ENCODE results near the gene RNF213. TPM values are rescaled to one million over a fixed set of nuclear protein-coding genes. Genes with fewer than 3 reads are reported as not detected.

The RNF213 gene
- total and polyA plus RNA-seq, 4 donors: 18.2 to 104 (median 33.5) TPM

DNA sequence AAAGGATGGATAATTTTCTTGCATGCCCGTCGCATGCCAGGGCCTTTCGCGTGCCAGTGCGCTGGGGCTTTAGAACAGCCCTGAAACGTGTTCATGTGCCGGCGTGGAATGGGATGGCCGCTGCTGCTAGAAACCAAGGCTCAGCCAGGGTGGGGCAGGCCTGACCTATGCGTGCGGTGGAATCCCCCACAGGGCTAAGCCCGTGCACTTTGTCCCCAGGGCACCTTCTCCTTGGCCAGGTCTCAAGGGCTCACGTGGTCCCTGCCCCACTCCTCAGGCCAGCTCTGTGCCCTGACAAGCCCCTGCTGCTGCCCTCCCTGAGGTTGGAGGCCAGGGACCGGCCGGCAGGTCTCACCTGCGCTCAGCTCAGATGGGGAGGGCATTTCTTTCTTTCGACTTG lies 13.1 kb upstream of the RNF213 start:
- Histone ChIP-seq H3K4me1 (ENCODE audit: control insufficient read depth in 4 of 4, insufficient read depth in 4 of 4, low read length in 3 of 4) (no peaks in the 10 kb centered on the region), H3K27me3 (ENCODE audit: control insufficient read depth in 4 of 4, insufficient read depth in 4 of 4, low read length in 3 of 4) (no peaks in the 10 kb centered on the region), H3K9me3 (ENCODE audit: control insufficient read depth in 4 of 4, low read length in 3 of 4) (no peaks in the 10 kb centered on the region), H3K36me3 (ENCODE audit: control insufficient read depth in 4 of 4, insufficient read depth in 3 of 4, low read depth in 1 of 4, low read length in 3 of 4) (peaks cover 0 to 21% (median 1%) of the 10 kb centered on the region in 4 donors), H3K27ac (ENCODE audit: low read depth in 1 of 2, low read length in 2 of 2) (no peak overlapping the region), H3K4me3 (ENCODE audit: low read depth in 1 of 3, low read length in 3 of 3) (no peak overlapping the region), H3K9ac (ENCODE audit: low read depth in 1 of 2, low read length in 2 of 2) (no peak overlapping the region)
- TF ChIP-seq TAF1 (conservative IDR thresholded peaks at IDR 0.05) (no peak), RXRA (IDR thresholded peaks at IDR 0.05) (no peak), SP1 (IDR thresholded peaks at IDR 0.05) (no peak), HNF4A (conservative IDR thresholded peaks at IDR 0.05) (no peak), FOXA1 (IDR thresholded peaks at IDR 0.05) (no peak)
- 97% methylated on average over 17 of the region's 17 CpGs for WGBS
- DNase-seq (ENCODE audit: low spot score): no peak

DNA sequence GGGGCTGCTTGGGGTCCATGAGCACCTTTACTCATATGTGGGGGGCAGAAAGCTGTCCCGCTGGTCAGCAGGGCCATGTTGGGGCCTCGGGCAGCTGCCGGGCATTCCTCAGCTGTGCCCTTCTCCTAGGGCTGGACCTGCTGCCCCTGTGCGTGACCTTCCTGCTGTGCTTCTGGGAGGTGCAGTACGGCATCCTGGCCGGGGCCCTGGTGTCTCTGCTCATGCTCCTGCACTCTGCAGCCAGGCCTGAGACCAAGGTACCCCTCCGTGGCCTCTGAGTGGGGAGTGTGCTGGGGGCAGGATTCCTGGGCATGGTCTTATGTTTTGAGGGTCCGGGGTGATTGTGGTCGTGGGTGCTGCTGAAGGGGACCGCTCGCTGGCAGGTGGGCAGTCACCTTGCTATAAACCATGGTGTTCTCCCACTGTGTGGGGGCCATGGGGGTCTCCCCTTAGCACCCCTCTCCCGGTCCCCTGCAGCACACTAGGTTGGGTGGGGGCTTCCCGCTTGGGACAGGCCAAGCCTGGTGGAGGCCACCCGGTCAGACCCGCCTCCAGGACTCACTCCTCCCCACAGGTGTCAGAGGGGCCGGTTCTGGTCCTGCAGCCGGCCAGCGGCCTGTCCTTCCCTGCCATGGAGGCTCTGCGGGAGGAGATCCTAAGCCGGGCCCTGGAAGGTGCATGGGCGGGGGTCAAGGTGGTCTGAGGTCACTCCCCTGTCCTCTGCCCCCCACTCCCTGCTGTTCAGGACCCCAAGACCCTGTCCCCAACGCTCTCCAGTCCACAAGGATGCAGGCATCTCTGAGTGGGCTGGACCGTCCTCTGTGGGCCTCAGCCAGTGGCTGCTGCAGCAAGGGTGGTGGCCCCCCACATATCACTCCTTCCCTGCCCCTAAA lies 12.4 kb upstream of the RNF213 start:
- no peak for TF ChIP-seq HNF4G (IDR thresholded peaks at IDR 0.05)
- TF ChIP-seq RAD21 (IDR thresholded peaks at IDR 0.05): no peak
- TF ChIP-seq, protein P1, sequence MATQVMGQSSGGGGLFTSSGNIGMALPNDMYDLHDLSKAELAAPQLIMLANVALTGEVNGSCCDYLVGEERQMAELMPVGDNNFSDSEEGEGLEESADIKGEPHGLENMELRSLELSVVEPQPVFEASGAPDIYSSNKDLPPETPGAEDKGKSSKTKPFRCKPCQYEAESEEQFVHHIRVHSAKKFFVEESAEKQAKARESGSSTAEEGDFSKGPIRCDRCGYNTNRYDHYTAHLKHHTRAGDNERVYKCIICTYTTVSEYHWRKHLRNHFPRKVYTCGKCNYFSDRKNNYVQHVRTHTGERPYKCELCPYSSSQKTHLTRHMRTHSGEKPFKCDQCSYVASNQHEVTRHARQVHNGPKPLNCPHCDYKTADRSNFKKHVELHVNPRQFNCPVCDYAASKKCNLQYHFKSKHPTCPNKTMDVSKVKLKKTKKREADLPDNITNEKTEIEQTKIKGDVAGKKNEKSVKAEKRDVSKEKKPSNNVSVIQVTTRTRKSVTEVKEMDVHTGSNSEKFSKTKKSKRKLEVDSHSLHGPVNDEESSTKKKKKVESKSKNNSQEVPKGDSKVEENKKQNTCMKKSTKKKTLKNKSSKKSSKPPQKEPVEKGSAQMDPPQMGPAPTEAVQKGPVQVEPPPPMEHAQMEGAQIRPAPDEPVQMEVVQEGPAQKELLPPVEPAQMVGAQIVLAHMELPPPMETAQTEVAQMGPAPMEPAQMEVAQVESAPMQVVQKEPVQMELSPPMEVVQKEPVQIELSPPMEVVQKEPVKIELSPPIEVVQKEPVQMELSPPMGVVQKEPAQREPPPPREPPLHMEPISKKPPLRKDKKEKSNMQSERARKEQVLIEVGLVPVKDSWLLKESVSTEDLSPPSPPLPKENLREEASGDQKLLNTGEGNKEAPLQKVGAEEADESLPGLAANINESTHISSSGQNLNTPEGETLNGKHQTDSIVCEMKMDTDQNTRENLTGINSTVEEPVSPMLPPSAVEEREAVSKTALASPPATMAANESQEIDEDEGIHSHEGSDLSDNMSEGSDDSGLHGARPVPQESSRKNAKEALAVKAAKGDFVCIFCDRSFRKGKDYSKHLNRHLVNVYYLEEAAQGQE (IDR thresholded peaks at IDR 0.05): no peak
- TF ChIP-seq GABPA (IDR thresholded peaks at IDR 0.05 in 1 of 2, conservative IDR thresholded peaks at IDR 0.05 in 1 of 2): no peak
- TF ChIP-seq, protein P2, sequence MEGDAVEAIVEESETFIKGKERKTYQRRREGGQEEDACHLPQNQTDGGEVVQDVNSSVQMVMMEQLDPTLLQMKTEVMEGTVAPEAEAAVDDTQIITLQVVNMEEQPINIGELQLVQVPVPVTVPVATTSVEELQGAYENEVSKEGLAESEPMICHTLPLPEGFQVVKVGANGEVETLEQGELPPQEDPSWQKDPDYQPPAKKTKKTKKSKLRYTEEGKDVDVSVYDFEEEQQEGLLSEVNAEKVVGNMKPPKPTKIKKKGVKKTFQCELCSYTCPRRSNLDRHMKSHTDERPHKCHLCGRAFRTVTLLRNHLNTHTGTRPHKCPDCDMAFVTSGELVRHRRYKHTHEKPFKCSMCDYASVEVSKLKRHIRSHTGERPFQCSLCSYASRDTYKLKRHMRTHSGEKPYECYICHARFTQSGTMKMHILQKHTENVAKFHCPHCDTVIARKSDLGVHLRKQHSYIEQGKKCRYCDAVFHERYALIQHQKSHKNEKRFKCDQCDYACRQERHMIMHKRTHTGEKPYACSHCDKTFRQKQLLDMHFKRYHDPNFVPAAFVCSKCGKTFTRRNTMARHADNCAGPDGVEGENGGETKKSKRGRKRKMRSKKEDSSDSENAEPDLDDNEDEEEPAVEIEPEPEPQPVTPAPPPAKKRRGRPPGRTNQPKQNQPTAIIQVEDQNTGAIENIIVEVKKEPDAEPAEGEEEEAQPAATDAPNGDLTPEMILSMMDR (IDR thresholded peaks at IDR 0.05; ENCODE audit: low read depth, low read length, missing input control): no peak
- no peak for TF ChIP-seq EGR1 (IDR thresholded peaks at IDR 0.05; ENCODE audit: low read depth in 2 of 2)
- no peak for TF ChIP-seq NR2F2 (IDR thresholded peaks at IDR 0.05)
- TF ChIP-seq, protein P3, sequence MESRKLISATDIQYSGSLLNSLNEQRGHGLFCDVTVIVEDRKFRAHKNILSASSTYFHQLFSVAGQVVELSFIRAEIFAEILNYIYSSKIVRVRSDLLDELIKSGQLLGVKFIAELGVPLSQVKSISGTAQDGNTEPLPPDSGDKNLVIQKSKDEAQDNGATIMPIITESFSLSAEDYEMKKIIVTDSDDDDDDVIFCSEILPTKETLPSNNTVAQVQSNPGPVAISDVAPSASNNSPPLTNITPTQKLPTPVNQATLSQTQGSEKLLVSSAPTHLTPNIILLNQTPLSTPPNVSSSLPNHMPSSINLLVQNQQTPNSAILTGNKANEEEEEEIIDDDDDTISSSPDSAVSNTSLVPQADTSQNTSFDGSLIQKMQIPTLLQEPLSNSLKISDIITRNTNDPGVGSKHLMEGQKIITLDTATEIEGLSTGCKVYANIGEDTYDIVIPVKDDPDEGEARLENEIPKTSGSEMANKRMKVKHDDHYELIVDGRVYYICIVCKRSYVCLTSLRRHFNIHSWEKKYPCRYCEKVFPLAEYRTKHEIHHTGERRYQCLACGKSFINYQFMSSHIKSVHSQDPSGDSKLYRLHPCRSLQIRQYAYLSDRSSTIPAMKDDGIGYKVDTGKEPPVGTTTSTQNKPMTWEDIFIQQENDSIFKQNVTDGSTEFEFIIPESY (IDR thresholded peaks at IDR 0.05): no peak
- no peak for TF ChIP-seq JUND (IDR thresholded peaks at IDR 0.05)
- TF ChIP-seq, protein P4, sequence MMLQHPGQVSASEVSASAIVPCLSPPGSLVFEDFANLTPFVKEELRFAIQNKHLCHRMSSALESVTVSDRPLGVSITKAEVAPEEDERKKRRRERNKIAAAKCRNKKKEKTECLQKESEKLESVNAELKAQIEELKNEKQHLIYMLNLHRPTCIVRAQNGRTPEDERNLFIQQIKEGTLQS (IDR thresholded peaks at IDR 0.05): no peak
- TF ChIP-seq RXRA (IDR thresholded peaks at IDR 0.05): no peak
- TF ChIP-seq, protein P5, sequence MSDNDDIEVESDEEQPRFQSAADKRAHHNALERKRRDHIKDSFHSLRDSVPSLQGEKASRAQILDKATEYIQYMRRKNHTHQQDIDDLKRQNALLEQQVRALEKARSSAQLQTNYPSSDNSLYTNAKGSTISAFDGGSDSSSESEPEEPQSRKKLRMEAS (IDR thresholded peaks at IDR 0.05): no peak
- TF ChIP-seq TAF1 (conservative IDR thresholded peaks at IDR 0.05): no peak
- TF ChIP-seq FOXA1 (IDR thresholded peaks at IDR 0.05): no peak
- no peak for TF ChIP-seq HNF4A (conservative IDR thresholded peaks at IDR 0.05)
- no peak for TF ChIP-seq SP1 (IDR thresholded peaks at IDR 0.05)
- TF ChIP-seq YY1 (IDR thresholded peaks at IDR 0.05): no peak
- TF ChIP-seq FOXA2 (IDR thresholded peaks at IDR 0.05): no peak
- Histone ChIP-seq H3K4me3 (ENCODE audit: low read depth in 1 of 3, low read length in 3 of 3) (no peak overlapping the region), H3K36me3 (ENCODE audit: control insufficient read depth in 4 of 4, insufficient read depth in 3 of 4, low read depth in 1 of 4, low read length in 3 of 4) (peaks cover 0 to 21% (median under 1%) of the 10 kb centered on the region in 4 donors), H3K27me3 (ENCODE audit: control insufficient read depth in 4 of 4, insufficient read depth in 4 of 4, low read length in 3 of 4) (no peaks in the 10 kb centered on the region), H3K27ac (ENCODE audit: low read depth in 1 of 2, low read length in 2 of 2) (no peak overlapping the region), H3K9ac (ENCODE audit: low read depth in 1 of 2, low read length in 2 of 2) (no peak overlapping the region), H3K4me1 (ENCODE audit: control insufficient read depth in 4 of 4, insufficient read depth in 4 of 4, low read length in 3 of 4) (no peaks in the 10 kb centered on the region), H3K9me3 (ENCODE audit: control insufficient read depth in 4 of 4, low read length in 3 of 4) (no peaks in the 10 kb centered on the region)
- no peak for DNase-seq (ENCODE audit: low spot score)
- 96% methylated on average over 23 of the region's 23 CpGs for WGBS

All from liver (tissue), 9 donors.